Mesendoderm (in vitro differentiated cells): ENCODE measurements around the gene TULP1. TPM values are rescaled to one million over a fixed set of nuclear protein-coding genes. Genes with fewer than 3 reads are reported as not detected.

Experiments
- DNase-seq: peaks from one replicate; pipeline ENCODE4 v3.0.0; 2013
- H2AK5ac ChIP-seq: 2 replicates; pipeline ENCODE4 v1.6.1; 2013; ENCODE audit warnings: low read length, inconsistent platforms
- H2BK120ac ChIP-seq: 2 replicates; pipeline ENCODE4 v1.6.1; 2013; ENCODE audit warnings: low read depth, mild to moderate bottlenecking, low read length, moderate library complexity, mixed read lengths
- H2BK15ac ChIP-seq: replicated peaks from 2 replicates; pipeline ENCODE4 v1.6.1; 2013; ENCODE audit warnings: low read depth, mild to moderate bottlenecking, moderate library complexity
- H2BK5ac ChIP-seq: 2 replicates; pipeline ENCODE4 v1.6.1; 2013; ENCODE audit warnings: low read length, inconsistent platforms
- H3K18ac ChIP-seq: 2 replicates; pipeline ENCODE4 v1.6.1; 2013; ENCODE audit warnings: mild to moderate bottlenecking, low read length, mixed read lengths
- H3K23ac ChIP-seq: one replicate; pipeline ENCODE4 v1.6.1; 2013; ENCODE audit warnings: low read length
- H3K27ac ChIP-seq: 2 replicates; pipeline ENCODE4 v1.5.1; 2013; ENCODE audit warnings: low read depth, mild to moderate bottlenecking, inconsistent platforms, low read length, moderate library complexity
- H3K27me3 ChIP-seq: 2 replicates; pipeline ENCODE4 v1.6.1; 2013; ENCODE audit warnings: low read length, control low read depth, mild to moderate bottlenecking, inconsistent platforms; ENCODE audit not compliant: insufficient read depth, poor library complexity
- H3K36me3 ChIP-seq: 2 replicates; pipeline ENCODE4 v1.6.1; 2013; ENCODE audit warnings: low read length, inconsistent platforms; ENCODE audit not compliant: control insufficient read depth, insufficient read depth
- H3K4ac ChIP-seq: one replicate; pipeline ENCODE4 v1.6.1; 2013; ENCODE audit warnings: low read depth, mild to moderate bottlenecking, low read length, moderate library complexity
- H3K4me1 ChIP-seq: 2 replicates; pipeline ENCODE4 v1.6.1; 2013; ENCODE audit warnings: low read depth, low read length, inconsistent platforms; ENCODE audit not compliant: control insufficient read depth
- H3K4me2 ChIP-seq: 2 replicates; pipeline ENCODE4 v1.6.1; 2013; ENCODE audit warnings: low read length
- H3K4me3 ChIP-seq: 2 replicates; pipeline ENCODE4 v1.5.1; 2013; ENCODE audit warnings: mild to moderate bottlenecking, low read length
- H3K56ac ChIP-seq: one replicate; pipeline ENCODE4 v1.6.1; 2013; ENCODE audit warnings: low read length
- H3K79me1 ChIP-seq: 2 replicates; pipeline ENCODE4 v1.6.1; 2013; ENCODE audit warnings: low read length, inconsistent platforms
- H3K79me2 ChIP-seq: 2 replicates; pipeline ENCODE4 v1.6.1; 2013; ENCODE audit warnings: mild to moderate bottlenecking, low read length; ENCODE audit not compliant: control insufficient read depth, insufficient read depth
- H3K9ac ChIP-seq: 2 replicates; pipeline ENCODE4 v1.6.1; 2013; ENCODE audit warnings: low read length, inconsistent platforms
- H4K5ac ChIP-seq: one replicate; pipeline ENCODE4 v1.6.1; 2013; ENCODE audit warnings: low read length
- H4K8ac ChIP-seq: one replicate; pipeline ENCODE4 v1.6.1; 2013; ENCODE audit warnings: low read depth, mild to moderate bottlenecking, control low read depth, low read length, moderate library complexity
- WGBS: extraction: QIAGEN DNeasy Blood & Tissue Kit; methylation state at CpG from one replicate; pipeline ENCODE4 v1.1.7; 2013; ENCODE audit warnings: low lambda C conversion rate, missing lambda C conversion rate; ENCODE audit not compliant: insufficient coverage; ENCODE audit errors: extremely low coverage; 5-methylcytosine and 5-hydroxymethylcytosine counted together
- polyA plus RNA-seq, 2 experiments: library from polyadenylated mRNA; stranded (reverse); fragments of 200-250 nt; gene quantifications; one replicate each; pipeline ENCODE4 v1.2.3, GENCODE V29; 2013

TULP1 gene
- 2.2 TPM for polyA plus RNA-seq (2013, experiment 1 of 2)
- 2.8 TPM for polyA plus RNA-seq (2013, experiment 2 of 2)

GRCh38 chr6:35512740-35513139 is at the start of gene TULP1:
Gene TULP1 (minus strand): TSS chr6:35512896. CDS start chr6:35512858, 38 bp downstream.
- no peaks in the 10 kb centered on the region for H3K79me2 ChIP-seq
- H3K4ac ChIP-seq = no peak within 1 kb of the TSS
- H4K5ac ChIP-seq = no peak within 1 kb of the TSS
- H2BK15ac ChIP-seq = no peak within 1 kb of the TSS
- H3K4me2 ChIP-seq = peak within 1 kb of the TSS; percentile 44
- H2BK5ac ChIP-seq = no peak within 1 kb of the TSS
- whole genome bisulfite sequencing = no CpG with 5 or more reads among the region's 10 CpGs
- H2AK5ac ChIP-seq = no peak within 1 kb of the TSS
- no peak within 1 kb of the TSS for H3K4me3 ChIP-seq
- H3K56ac ChIP-seq = peak within 1 kb of the TSS; percentile 79
- H4K8ac ChIP-seq = peak within 1 kb of the TSS; percentile 87
- no peaks in the 10 kb centered on the region for H3K79me1 ChIP-seq
- peak within 1 kb of the TSS; percentile 59 for H3K9ac ChIP-seq
- no peaks in the 10 kb centered on the region for H3K27me3 ChIP-seq
- peak within 1 kb of the TSS; percentile 39 for H2BK120ac ChIP-seq
- no peak for DNase-seq
- H3K23ac ChIP-seq = no peak within 1 kb of the TSS
- H3K18ac ChIP-seq = peak within 1 kb of the TSS; percentile 86
- H3K36me3 ChIP-seq = no peaks in the 10 kb centered on the region
- no peak within 1 kb of the TSS for H3K27ac ChIP-seq
- H3K4me1 ChIP-seq = peaks cover 3% of the 10 kb centered on the region

DNA sequence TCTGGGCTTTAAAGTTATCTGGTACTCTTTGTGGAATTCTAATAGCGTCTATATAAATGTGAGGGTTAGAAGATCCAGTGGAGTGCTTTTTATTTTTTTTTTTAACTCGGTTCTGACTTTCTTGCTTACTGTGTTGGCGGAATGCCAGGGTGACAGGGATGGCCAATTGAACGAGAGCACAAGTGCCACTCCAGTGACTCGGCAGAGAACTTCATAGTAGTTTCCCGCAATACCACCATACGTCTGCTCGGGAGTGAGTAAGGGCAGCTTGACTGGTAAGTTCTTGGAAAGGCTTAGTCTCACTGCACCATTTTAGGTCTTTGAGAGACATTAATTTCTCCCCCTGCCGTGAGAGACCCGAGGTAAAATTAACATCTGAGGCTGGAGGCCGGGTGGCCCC is 49.4 kb upstream of the TULP1 start:
- H3K36me3 ChIP-seq = no peaks in the 10 kb centered on the region

DNA sequence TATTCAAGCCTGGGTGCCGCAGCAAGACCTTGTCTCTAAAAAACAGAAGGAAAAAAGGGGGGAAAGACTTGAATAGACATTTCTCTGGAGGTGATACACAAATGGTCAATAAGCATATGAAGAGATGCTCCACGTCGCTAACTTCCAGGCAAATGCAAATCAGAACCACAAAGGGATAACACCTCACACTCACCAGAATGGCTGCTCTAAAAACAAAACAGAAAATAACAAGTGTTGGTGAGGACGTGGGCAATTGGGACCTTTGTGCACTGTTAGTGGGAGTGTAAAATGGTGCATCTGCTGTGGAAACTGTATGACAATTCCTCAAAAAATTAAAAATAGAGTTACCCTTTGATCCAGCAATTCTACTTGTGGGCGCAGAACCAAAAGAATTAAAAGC is 48.4 kb upstream of the TULP1 start:
- Histone ChIP-seq H3K18ac (no peak overlapping the region), H3K27ac (no peak overlapping the region)

More for the DNA sequence above, 49.4 kb upstream of the TULP1 start:
- no CpG with 5 or more reads among the region's 11 CpGs for WGBS
- H3K4me3 ChIP-seq = no peak overlapping the region
- no peak overlapping the region for H3K27ac ChIP-seq
- no peak overlapping the region for H4K8ac ChIP-seq
- no peak overlapping the region for H2BK5ac ChIP-seq
- H3K9ac ChIP-seq = no peak overlapping the region
- H3K79me2 ChIP-seq = no peaks in the 10 kb centered on the region
- no peak overlapping the region for H2BK15ac ChIP-seq
- no peak overlapping the region for H3K4me2 ChIP-seq
- H3K56ac ChIP-seq = no peak overlapping the region
- no peak overlapping the region for H3K18ac ChIP-seq
- no peak overlapping the region for H3K4ac ChIP-seq
- no peaks in the 10 kb centered on the region for H3K27me3 ChIP-seq
- no peaks in the 10 kb centered on the region for H3K4me1 ChIP-seq
- no peak overlapping the region for H3K23ac ChIP-seq
- H3K79me1 ChIP-seq = no peaks in the 10 kb centered on the region
- no peak overlapping the region for H2BK120ac ChIP-seq
- no peak overlapping the region for H4K5ac ChIP-seq
- DNase-seq = no peak
- H2AK5ac ChIP-seq = no peak overlapping the region

GRCh38 chr6:35558571-35558970 is 45.9 kb upstream of the TULP1 start:
- H3K9ac ChIP-seq = no peak overlapping the region
- H3K36me3 ChIP-seq = no peaks in the 10 kb centered on the region
- no peak overlapping the region for H2BK120ac ChIP-seq
- no peak overlapping the region for H3K23ac ChIP-seq
- H3K4me3 ChIP-seq = no peak overlapping the region
- no CpG with 5 or more reads among the region's 12 CpGs for WGBS
- H3K27ac ChIP-seq = no peak overlapping the region
- no peak overlapping the region for H3K4ac ChIP-seq
- H2BK5ac ChIP-seq = no peak overlapping the region
- H2AK5ac ChIP-seq = no peak overlapping the region
- no peaks in the 10 kb centered on the region for H3K79me1 ChIP-seq
- H3K18ac ChIP-seq = no peak overlapping the region
- no peaks in the 10 kb centered on the region for H3K79me2 ChIP-seq
- no peaks in the 10 kb centered on the region for H3K27me3 ChIP-seq
- H4K8ac ChIP-seq = no peak overlapping the region
- no peak overlapping the region for H4K5ac ChIP-seq
- no peak for DNase-seq
- no peaks in the 10 kb centered on the region for H3K4me1 ChIP-seq
- no peak overlapping the region for H2BK15ac ChIP-seq
- H3K4me2 ChIP-seq = no peak overlapping the region
- H3K56ac ChIP-seq = no peak overlapping the region

More for the DNA sequence above, 48.4 kb upstream of the TULP1 start:
- Histone ChIP-seq H3K79me1 (no peaks in the 10 kb centered on the region), H3K4me2 (no peak overlapping the region), H3K36me3 (no peaks in the 10 kb centered on the region), H3K4me3 (no peak overlapping the region), H3K4ac (no peak overlapping the region), H2BK15ac (no peak overlapping the region), H4K5ac (no peak overlapping the region), H2BK5ac (no peak overlapping the region), H2BK120ac (no peak overlapping the region), H4K8ac (no peak overlapping the region), H3K4me1 (no peaks in the 10 kb centered on the region), H3K9ac (no peak overlapping the region), H2AK5ac (no peak overlapping the region), H3K27me3 (no peaks in the 10 kb centered on the region), H3K79me2 (no peaks in the 10 kb centered on the region), H3K23ac (no peak overlapping the region), H3K56ac (no peak overlapping the region)
- DNase-seq = no peak
- no CpG with 5 or more reads among the region's 5 CpGs for WGBS

GRCh38 chr6:35557239-35557638 is 44.5 kb upstream of the TULP1 start:
- no peaks in the 10 kb centered on the region for H3K4me1 ChIP-seq
- H3K36me3 ChIP-seq = no peaks in the 10 kb centered on the region
- no peaks in the 10 kb centered on the region for H3K79me2 ChIP-seq
- no peak overlapping the region for H3K23ac ChIP-seq
- H3K79me1 ChIP-seq = no peaks in the 10 kb centered on the region
- H2BK15ac ChIP-seq = no peak overlapping the region
- H2BK120ac ChIP-seq = no peak overlapping the region
- H3K4me2 ChIP-seq = no peak overlapping the region
- H4K8ac ChIP-seq = no peak overlapping the region
- H2AK5ac ChIP-seq = no peak overlapping the region
- no peak overlapping the region for H3K4ac ChIP-seq
- no peak overlapping the region for H3K4me3 ChIP-seq
- no peak overlapping the region for H3K18ac ChIP-seq
- WGBS = no CpG with 5 or more reads among the region's 6 CpGs
- H3K27ac ChIP-seq = no peak overlapping the region
- no peak overlapping the region for H3K9ac ChIP-seq
- DNase-seq = no peak
- H3K27me3 ChIP-seq = no peaks in the 10 kb centered on the region
- no peak overlapping the region for H3K56ac ChIP-seq
- H4K5ac ChIP-seq = no peak overlapping the region
- no peak overlapping the region for H2BK5ac ChIP-seq

GRCh38 chr6:35554811-35555210 is 42.1 kb upstream of the TULP1 start:
- Histone ChIP-seq H2AK5ac (no peak overlapping the region), H2BK120ac (no peak overlapping the region), H3K18ac (no peak overlapping the region), H3K9ac (no peak overlapping the region), H3K27ac (no peak overlapping the region), H3K4me1 (no peaks in the 10 kb centered on the region), H2BK15ac (no peak overlapping the region), H3K79me1 (no peaks in the 10 kb centered on the region), H3K4ac (no peak overlapping the region), H2BK5ac (no peak overlapping the region), H3K4me3 (no peak overlapping the region), H3K27me3 (no peaks in the 10 kb centered on the region), H4K8ac (no peak overlapping the region), H3K36me3 (no peaks in the 10 kb centered on the region), H3K4me2 (no peak overlapping the region), H3K23ac (no peak overlapping the region), H3K79me2 (no peaks in the 10 kb centered on the region), H4K5ac (no peak overlapping the region), H3K56ac (no peak overlapping the region)
- no CpG with 5 or more reads among the region's 4 CpGs for WGBS
- DNase-seq = no peak
